OCI-LY3 (cell line): ENCODE results near the gene PDS5B.

Experiments used
- H2AFZ ChIP-seq: fragments of 200-600, 300-600 bp; shearing (Covaris generic); 2 replicates; pipeline ENCODE4 v1.6.0; 2014; ENCODE audit warnings: antibody characterized with exemption, low read depth, low read length
- H3K27ac ChIP-seq: fragments of 200-600, 300-600 bp; sonication (generic); 2 replicates; pipeline ENCODE4 v1.5.1; 2014; ENCODE audit warnings: mild to moderate bottlenecking, low read length, moderate library complexity, mixed read lengths
- H3K27me3 ChIP-seq: fragments of 200-600, 300-600 bp; sonication (generic); 2 replicates; pipeline ENCODE4 v1.6.1; 2014; ENCODE audit warnings: low read depth, low read length, mixed read lengths
- H3K36me3 ChIP-seq: fragments of 200-600, 300-600 bp; sonication (generic); replicated peaks from 2 replicates; pipeline ENCODE3; 2014; ENCODE audit warnings: low read depth, low read length, mixed read lengths
- H3K4me1 ChIP-seq: fragments of 300-600, 200-600 bp; sonication (generic); 2 replicates; pipeline ENCODE4 v1.6.1; 2014; ENCODE audit warnings: low read length, mixed read lengths
- H3K4me2 ChIP-seq: fragments of 200-600, 300-600 bp; sonication (generic); 2 replicates; pipeline ENCODE4 v1.6.1; 2014; ENCODE audit warnings: low read length, mixed read lengths
- H3K4me3 ChIP-seq: fragments of 300-600, 200-600 bp; sonication (generic); 2 replicates; pipeline ENCODE4 v1.5.1; 2014; ENCODE audit warnings: antibody characterized with exemption, mild to moderate bottlenecking, low read length, moderate library complexity
- H3K79me2 ChIP-seq: fragments of 300-600, 200-600 bp; shearing (Covaris generic); 2 replicates; pipeline ENCODE4 v1.6.1; 2014; ENCODE audit warnings: mild to moderate bottlenecking, low read length, mixed read lengths
- H3K9ac ChIP-seq: fragments of 300-600, 200-600 bp; shearing (Covaris generic); 2 replicates; pipeline ENCODE4 v1.6.0; 2014; ENCODE audit warnings: mild to moderate bottlenecking, low read length, moderate library complexity
- H3K9me3 ChIP-seq: fragments of 200-600, 300-600 bp; shearing (Covaris generic); 2 replicates; pipeline ENCODE4 v1.6.1; 2014; ENCODE audit warnings: low read length, mixed read lengths; ENCODE audit not compliant: insufficient read depth
- H4K20me1 ChIP-seq: fragments of 200-600, 300-600 bp; sonication (generic); 2 replicates; pipeline ENCODE4 v1.6.1; 2016; ENCODE audit warnings: low read length, mixed read lengths; ENCODE audit not compliant: insufficient read depth
- CTCF ChIP-seq: fragments of 200-600, 300-600 bp; sonication (generic); IDR thresholded peaks from 2 replicates; pipeline ENCODE4 v1.5.1; 2014; ENCODE audit warnings: antibody characterized with exemption, low read length, low read depth
- EZH2phosphoT487 ChIP-seq: fragments of 200-600 bp; shearing (Covaris generic); IDR thresholded peaks from 2 replicates; pipeline ENCODE4 v1.6.1; 2018; ENCODE audit warnings: antibody characterized with exemption, mixed run types, low read depth

Gene PDS5B

GRCh38 chr13:32761472-32761871 is 175.2 kb downstream of the PDS5B start:
- Histone ChIP-seq H3K4me3 (no peak overlapping the region), H3K9me3 (no peaks in the 10 kb centered on the region), H3K36me3 (peaks cover 25% of the 10 kb centered on the region), H3K27ac (no peak overlapping the region), H4K20me1 (no peaks in the 10 kb centered on the region), H2AFZ (no peak overlapping the region), H3K4me1 (no peaks in the 10 kb centered on the region), H3K9ac (no peak overlapping the region), H3K4me2 (no peak overlapping the region), H3K79me2 (no peaks in the 10 kb centered on the region), H3K27me3 (no peaks in the 10 kb centered on the region)
- TF ChIP-seq CTCF (no peak), EZH2phosphoT487 (no peak)

- no peaks in the 10 kb centered on the region for H3K27me3 ChIP-seq
- no peak overlapping the region for H3K9ac ChIP-seq
- TF ChIP-seq CTCF (no peak), EZH2phosphoT487 (no peak)
- H3K27ac ChIP-seq = no peak overlapping the region
- H3K36me3 ChIP-seq = peaks cover 45% of the 10 kb centered on the region
- H3K4me3 ChIP-seq = no peak overlapping the region
- peaks cover 11% of the 10 kb centered on the region for H3K4me1 ChIP-seq
- no peak overlapping the region for H3K4me2 ChIP-seq
- no peak overlapping the region for H2AFZ ChIP-seq
- peaks cover 14% of the 10 kb centered on the region; the same call in 1 of the 2 replicates for H3K9me3 ChIP-seq
- H4K20me1 ChIP-seq = no peaks in the 10 kb centered on the region
- H3K79me2 ChIP-seq = no peaks in the 10 kb centered on the region
These were observed 192.9 kb downstream of the PDS5B start for GRCh38 chr13:32779119-32779518.

- H3K79me2 ChIP-seq = no peaks in the 10 kb centered on the region
- H3K36me3 ChIP-seq = peaks cover 35% of the 10 kb centered on the region
- H3K4me1 ChIP-seq = peaks cover 11% of the 10 kb centered on the region
- H4K20me1 ChIP-seq = no peaks in the 10 kb centered on the region
- no peak overlapping the region for H3K9ac ChIP-seq
- H3K9me3 ChIP-seq = peaks cover 14% of the 10 kb centered on the region; the same call in 1 of the 2 replicates
- H3K27me3 ChIP-seq = no peaks in the 10 kb centered on the region
- H3K27ac ChIP-seq = no peak overlapping the region
- no peak overlapping the region for H2AFZ ChIP-seq
- H3K4me3 ChIP-seq = no peak overlapping the region
- no peak for TF ChIP-seq EZH2phosphoT487
- TF ChIP-seq CTCF = no peak
- no peak overlapping the region for H3K4me2 ChIP-seq
These were observed 195.7 kb downstream of the PDS5B start for GRCh38 chr13:32781906-32782305.

- peaks cover 14% of the 10 kb centered on the region; the same call in 1 of the 2 replicates for H3K9me3 ChIP-seq
These were observed 196.8 kb downstream of the PDS5B start for GRCh38 chr13:32783067-32783466.

More at GRCh38 chr13:32783067-32783466, 196.8 kb downstream of the PDS5B start:
- Histone ChIP-seq H3K4me3 (no peak overlapping the region), H3K36me3 (peaks cover 32% of the 10 kb centered on the region), H2AFZ (no peak overlapping the region), H3K4me1 (peaks cover 11% of the 10 kb centered on the region), H4K20me1 (no peaks in the 10 kb centered on the region), H3K4me2 (no peak overlapping the region), H3K27ac (no peak overlapping the region), H3K9ac (no peak overlapping the region), H3K27me3 (no peaks in the 10 kb centered on the region), H3K79me2 (no peaks in the 10 kb centered on the region)
- TF ChIP-seq EZH2phosphoT487 (no peak), CTCF (no peak)
